Measurements from ENCODE around the gene MED25.

The MED25 gene

DNA sequence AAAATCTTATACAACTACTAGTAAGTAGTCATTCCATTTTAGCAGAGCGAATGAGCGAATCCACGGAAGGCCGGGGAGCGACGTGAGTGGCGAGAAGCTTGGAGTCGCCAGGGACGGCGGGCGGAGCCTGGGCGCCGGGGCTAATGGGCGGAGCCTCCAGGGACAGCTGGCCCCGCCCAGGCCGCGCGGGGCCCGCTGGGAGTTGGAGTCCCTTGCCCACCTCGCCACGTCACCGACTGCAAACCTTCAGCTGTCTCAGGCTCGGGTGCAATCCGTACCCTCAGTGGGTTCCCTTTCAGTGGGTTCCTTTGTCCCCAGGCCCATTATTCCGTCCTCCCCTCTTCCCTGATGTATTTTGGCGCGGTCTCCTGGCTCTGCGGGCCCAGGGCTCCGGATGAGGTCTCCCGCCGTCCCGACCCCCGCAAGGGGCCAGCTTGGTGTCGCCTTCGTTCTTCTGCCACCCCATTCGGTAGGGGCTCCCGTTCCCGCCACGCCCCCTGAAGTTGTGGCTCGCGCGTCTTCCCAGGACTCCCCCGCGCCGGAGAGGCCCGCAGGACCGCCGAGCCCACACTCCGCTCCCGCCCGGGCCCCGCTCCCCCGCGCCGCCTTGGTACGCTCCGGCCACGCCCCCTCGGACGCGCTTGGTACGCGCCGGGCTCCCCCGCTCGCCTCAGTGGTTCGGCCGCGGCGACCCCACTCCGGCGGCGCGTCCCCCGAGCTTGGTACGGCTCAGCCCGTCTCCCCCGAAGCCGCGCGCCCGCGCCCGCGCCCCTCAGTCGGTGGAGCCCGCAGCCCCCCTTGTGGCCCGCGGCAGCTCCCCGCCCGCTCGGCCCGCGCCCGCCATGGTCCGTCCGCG is 32.6 kb downstream of the MED25 start, which contains the start of gene PTOV1:
TSS of gene PTOV1 (plus strand) at position 673 of the 856 bp plus-strand sequence.
- TF ChIP-seq, protein P1, sequence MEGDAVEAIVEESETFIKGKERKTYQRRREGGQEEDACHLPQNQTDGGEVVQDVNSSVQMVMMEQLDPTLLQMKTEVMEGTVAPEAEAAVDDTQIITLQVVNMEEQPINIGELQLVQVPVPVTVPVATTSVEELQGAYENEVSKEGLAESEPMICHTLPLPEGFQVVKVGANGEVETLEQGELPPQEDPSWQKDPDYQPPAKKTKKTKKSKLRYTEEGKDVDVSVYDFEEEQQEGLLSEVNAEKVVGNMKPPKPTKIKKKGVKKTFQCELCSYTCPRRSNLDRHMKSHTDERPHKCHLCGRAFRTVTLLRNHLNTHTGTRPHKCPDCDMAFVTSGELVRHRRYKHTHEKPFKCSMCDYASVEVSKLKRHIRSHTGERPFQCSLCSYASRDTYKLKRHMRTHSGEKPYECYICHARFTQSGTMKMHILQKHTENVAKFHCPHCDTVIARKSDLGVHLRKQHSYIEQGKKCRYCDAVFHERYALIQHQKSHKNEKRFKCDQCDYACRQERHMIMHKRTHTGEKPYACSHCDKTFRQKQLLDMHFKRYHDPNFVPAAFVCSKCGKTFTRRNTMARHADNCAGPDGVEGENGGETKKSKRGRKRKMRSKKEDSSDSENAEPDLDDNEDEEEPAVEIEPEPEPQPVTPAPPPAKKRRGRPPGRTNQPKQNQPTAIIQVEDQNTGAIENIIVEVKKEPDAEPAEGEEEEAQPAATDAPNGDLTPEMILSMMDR (IDR thresholded peaks at IDR 0.05; ENCODE audit: low read depth, low read length, missing control alignments): no peak
- peak within 1 kb of the TSS; percentile 99 for H3K27ac ChIP-seq
- H3K27me3 ChIP-seq (replicated peaks): no peaks in the 10 kb centered on the region
- peak; percentile 80 for DNase-seq
- in situ Hi-C loops (cut with HindIII; ENCODE audit: low pct_ligation_motif_present, low sequenced_read_pairs): no loop called here
- peaks cover 9% of the 10 kb centered on the region for H3K36me3 ChIP-seq (replicated peaks)
- peak within 1 kb of the TSS; percentile 81 for H3K4me3 ChIP-seq (ENCODE audit: low read depth, low read length)

DNA sequence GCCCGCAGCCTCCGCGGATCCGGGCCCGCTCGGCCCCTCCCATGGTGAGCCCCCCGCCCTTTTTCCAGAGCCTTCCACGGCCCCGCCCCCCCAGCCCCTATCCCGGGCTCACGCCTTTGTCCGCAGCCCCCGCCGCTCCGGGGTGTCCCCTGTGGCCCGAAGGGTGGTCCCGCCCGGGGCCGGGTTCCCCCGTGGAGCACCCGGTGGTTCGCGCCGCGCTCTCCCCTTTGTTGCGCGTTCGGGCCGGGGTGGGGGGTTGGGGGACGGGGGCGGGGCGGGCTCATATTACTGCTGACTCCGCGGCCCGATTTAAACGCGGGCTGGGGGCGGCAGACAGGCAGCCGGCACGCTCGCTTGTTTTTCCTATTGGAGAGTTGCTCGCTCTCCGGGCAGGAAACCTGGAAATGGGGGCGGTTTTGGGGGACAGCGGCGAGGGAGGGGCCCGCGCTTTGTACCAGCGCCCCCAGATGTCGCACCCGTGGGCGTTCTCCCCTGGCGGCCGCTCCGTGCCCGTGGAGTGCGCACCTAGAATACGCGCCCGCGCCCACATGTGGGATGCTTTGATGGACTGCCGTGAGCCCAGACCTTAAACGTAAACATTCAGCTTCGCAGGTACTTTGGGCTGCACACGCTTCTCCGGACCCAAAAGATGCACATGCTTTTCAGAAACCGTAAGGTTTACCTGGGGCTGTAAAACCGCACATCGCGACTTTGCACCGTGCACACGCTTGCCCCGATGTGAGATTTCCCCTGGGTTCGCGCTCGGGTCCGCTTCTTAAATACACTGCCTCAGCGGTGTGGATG is 33.6 kb downstream of the MED25 start:
- peak overlapping the region; percentile 81 for H3K4me3 ChIP-seq (ENCODE audit: low read depth, low read length)
- H3K27ac ChIP-seq: peak overlapping the region; percentile 99
- no peaks in the 10 kb centered on the region for H3K27me3 ChIP-seq (replicated peaks)
- TF ChIP-seq, protein P1 (IDR thresholded peaks at IDR 0.05; ENCODE audit: low read depth, low read length, missing control alignments): no peak
- in situ Hi-C loops (cut with HindIII; ENCODE audit: low pct_ligation_motif_present, low sequenced_read_pairs): no loop called here
- DNase-seq: no peak
- H3K36me3 ChIP-seq (replicated peaks): peaks cover 15% of the 10 kb centered on the region

DNA sequence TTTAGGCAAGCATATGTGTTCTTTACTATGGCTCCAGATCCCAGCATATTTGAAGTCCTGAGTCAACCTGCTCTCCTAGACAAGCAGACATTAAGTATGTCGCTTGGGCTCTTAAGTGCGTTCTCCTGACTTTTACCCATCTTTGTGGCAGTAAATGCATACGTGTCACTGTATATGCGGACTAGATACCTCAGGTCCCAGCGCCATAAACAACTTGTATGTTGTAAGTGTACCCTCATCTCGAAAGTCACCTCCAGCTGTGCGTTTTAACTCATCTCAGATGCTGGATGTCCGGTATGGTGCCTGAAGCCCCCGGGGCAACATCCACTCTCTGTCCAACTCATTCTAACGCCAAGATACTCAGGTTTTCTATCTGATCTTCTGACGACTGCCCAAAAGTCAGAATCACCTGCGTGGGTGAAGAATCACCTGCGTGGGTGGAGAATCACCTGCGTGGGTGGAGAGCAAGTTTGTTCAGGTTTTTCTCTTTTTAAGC is 34.6 kb downstream of the MED25 start:
- H3K27ac ChIP-seq: no peak overlapping the region
- in situ Hi-C loops (cut with HindIII; ENCODE audit: low pct_ligation_motif_present, low sequenced_read_pairs): no loop called here
- no peak for DNase-seq
- peak overlapping the region; percentile 81 for H3K4me3 ChIP-seq (ENCODE audit: low read depth, low read length)
- TF ChIP-seq, protein P1 (IDR thresholded peaks at IDR 0.05; ENCODE audit: low read depth, low read length, missing control alignments): no peak
- H3K27me3 ChIP-seq (replicated peaks): no peaks in the 10 kb centered on the region
- peaks cover 24% of the 10 kb centered on the region for H3K36me3 ChIP-seq (replicated peaks)

DNA sequence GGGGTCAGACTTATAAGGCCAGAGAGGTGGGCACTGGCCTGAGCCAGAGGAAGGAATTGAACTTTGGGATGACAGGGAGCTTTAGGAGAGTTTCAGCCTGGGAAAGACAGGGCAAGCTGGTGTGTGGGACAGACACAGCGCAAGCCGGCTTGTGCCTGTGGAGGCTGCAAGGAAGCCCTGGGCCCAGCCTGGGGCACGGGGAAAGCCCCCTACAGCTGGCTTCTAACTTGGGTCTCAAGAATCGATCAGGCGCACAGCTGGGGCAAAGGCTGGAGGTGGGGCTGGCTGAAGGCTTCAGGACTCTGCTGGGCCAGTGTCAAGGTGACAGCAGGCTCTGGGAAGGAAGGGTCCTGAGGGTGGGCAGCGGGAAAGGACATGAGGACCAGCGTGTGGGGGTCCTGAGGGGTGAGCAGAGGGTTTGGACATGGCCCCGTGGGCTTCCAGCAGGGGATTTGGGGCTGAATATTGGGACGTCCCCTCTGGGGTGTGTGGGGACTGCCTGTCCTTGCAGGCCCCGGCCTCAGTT is 35.8 kb downstream of the MED25 start:
- no peak overlapping the region for H3K27ac ChIP-seq
- DNase-seq: no peak
- H3K27me3 ChIP-seq (replicated peaks): no peaks in the 10 kb centered on the region
- peaks cover 37% of the 10 kb centered on the region for H3K36me3 ChIP-seq (replicated peaks)
- in situ Hi-C loops (cut with HindIII; ENCODE audit: low pct_ligation_motif_present, low sequenced_read_pairs): no loop called here
- TF ChIP-seq, protein P1 (IDR thresholded peaks at IDR 0.05; ENCODE audit: low read depth, low read length, missing control alignments): no peak
- no peak overlapping the region for H3K4me3 ChIP-seq (ENCODE audit: low read depth, low read length)

DNA sequence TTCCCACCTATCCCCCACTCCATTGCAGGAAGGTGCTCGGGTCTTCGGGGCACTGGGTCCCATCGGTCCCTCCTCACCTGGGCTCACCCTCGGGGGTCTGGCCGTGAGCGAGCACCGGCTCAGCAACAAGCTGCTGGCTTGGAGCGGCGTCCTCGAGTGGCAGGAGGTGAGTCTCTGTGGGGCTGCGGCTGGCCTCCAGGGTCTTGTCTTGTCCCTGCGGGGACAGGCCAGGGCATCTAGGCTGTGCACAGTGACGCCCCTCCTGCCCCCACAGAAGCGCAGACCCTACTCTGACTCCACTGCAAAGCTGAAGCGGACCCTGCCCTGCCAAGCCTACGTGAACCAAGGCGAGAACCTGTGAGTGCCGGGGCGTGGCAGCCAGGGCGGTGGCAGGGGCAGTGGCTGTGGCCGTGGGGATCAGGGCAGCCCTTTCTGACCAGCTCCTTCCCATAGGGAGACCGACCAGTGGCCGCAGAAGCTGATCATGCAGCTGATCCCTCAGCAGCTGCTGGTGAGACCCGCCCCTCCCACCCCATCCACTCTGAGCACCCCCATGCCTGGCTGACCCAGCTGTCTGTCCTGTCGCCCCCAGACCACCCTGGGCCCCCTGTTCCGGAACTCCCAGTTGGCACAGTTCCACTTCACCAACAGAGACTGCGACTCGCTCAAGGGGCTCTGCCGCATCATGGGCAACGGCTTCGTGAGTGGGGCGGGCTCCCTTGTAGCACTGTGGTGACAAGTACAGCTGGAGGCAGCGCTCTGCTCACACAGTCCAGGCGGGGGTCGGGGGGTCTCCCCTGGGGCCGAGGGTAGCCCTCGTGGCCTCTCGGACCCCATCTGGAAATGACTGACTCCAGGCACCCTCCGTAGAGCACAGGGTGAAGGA is 36.5 kb downstream of the MED25 start:
- Histone ChIP-seq H3K27me3 (replicated peaks) (no peaks in the 10 kb centered on the region), H3K36me3 (replicated peaks) (peaks cover 41% of the 10 kb centered on the region), H3K4me3 (ENCODE audit: low read depth, low read length) (no peak overlapping the region), H3K27ac (no peak overlapping the region)
- TF ChIP-seq, protein P1 (IDR thresholded peaks at IDR 0.05; ENCODE audit: low read depth, low read length, missing control alignments): no peak
- in situ Hi-C loops (cut with HindIII; ENCODE audit: low pct_ligation_motif_present, low sequenced_read_pairs): no loop called here
- no peak for DNase-seq

All from brain microvascular endothelial cell (primary cell).